CD4-positive, alpha-beta T cell (primary cell): ENCODE measurements around the gene NSL1. TPM values are rescaled to one million over a fixed set of nuclear protein-coding genes. Genes with fewer than 3 reads are reported as not detected.

Experiments
- ATAC-seq: fragments of 200-7000 bp; cut with Tn5 transposase; one replicate; pipeline ENCODE4 v1.10.0; 2022; ENCODE audit warnings: mild to moderate bottlenecking; ENCODE audit not compliant: poor library complexity
- CTCF ChIA-PET: fragments of 350-600 bp; sonication (Branson Sonifier 250); formaldehyde crosslinking; loops from one replicate; lab custom pipeline; 2021; ENCODE audit warnings: antibody characterized with exemption, inconsistent platforms; lab: Charles Lee
- POLR2A ChIA-PET: fragments of 350-600 bp; sonication (Branson Sonifier 250); formaldehyde crosslinking; loops from one replicate; lab custom pipeline; 2021; ENCODE audit warnings: antibody characterized with exemption, inconsistent platforms; lab: Charles Lee
- DNase-seq, 14 experiments: peaks; one replicate each; pipeline ENCODE4 v3.0.0-alpha.2; 2013 to 2020; ENCODE audit warnings: mixed read lengths in 2 of 14
- H3K27ac ChIP-seq, 2 donors: one replicate each; pipeline versions ENCODE4 v1.5.1 to v1.7.0; 2013; ENCODE audit warnings: low read length in 2 of 2, low read depth in 1 of 2, mild to moderate bottlenecking in 1 of 2
- H3K27me3 ChIP-seq, 2 experiments: 1 replicate in 1 of 2; 2 replicates in 1 of 2; pipeline versions ENCODE4 v1.6.1 to v1.7.0; 2013; ENCODE audit warnings: low read length in 2 of 2, control low read depth in 1 of 2, mild to moderate bottlenecking in 1 of 2, moderate library complexity in 1 of 2; ENCODE audit not compliant: insufficient read depth in 2 of 2, control insufficient read depth in 1 of 2
- H3K36me3 ChIP-seq: one replicate; pipeline ENCODE4 v1.6.1; 2013; ENCODE audit warnings: low read length, control low read depth; ENCODE audit not compliant: insufficient read depth
- H3K4me1 ChIP-seq: one replicate; pipeline ENCODE4 v1.6.1; 2013; ENCODE audit warnings: low read length, control low read depth; ENCODE audit not compliant: insufficient read depth
- H3K4me3 ChIP-seq: one replicate; pipeline ENCODE4 v1.5.1; 2013; ENCODE audit warnings: mild to moderate bottlenecking, low read length, moderate library complexity
- H3K9me3 ChIP-seq, 2 experiments: 1 replicate in 1 of 2; 2 replicates in 1 of 2; pipeline versions ENCODE4 v1.6.1 to v1.7.0; 2013; ENCODE audit warnings: low read length in 2 of 2, mild to moderate bottlenecking in 2 of 2, control low read depth in 1 of 2, moderate library complexity in 1 of 2; ENCODE audit not compliant: control insufficient read depth in 1 of 2, insufficient read depth in 1 of 2
- H3K27ac Mint-ChIP-seq: one replicate; pipeline ENCODE4 v1.8.0; 2020; ENCODE audit warnings: mixed read lengths
- H3K27me3 Mint-ChIP-seq: one replicate; pipeline ENCODE4 v1.8.0; 2021; ENCODE audit warnings: mixed read lengths
- H3K36me3 Mint-ChIP-seq: one replicate; pipeline ENCODE4 v1.8.0; 2021; ENCODE audit warnings: low read depth, mixed read lengths
- H3K4me1 Mint-ChIP-seq: one replicate; pipeline ENCODE4 v1.8.0; 2021; ENCODE audit warnings: low read depth, mixed read lengths
- H3K4me3 Mint-ChIP-seq: one replicate; pipeline ENCODE4 v1.8.0; 2020; ENCODE audit warnings: mild to moderate bottlenecking, mixed read lengths
- H3K9me3 Mint-ChIP-seq: one replicate; pipeline ENCODE4 v1.8.0; 2020; ENCODE audit warnings: mixed read lengths
- CTCF ChIP-seq: fragments of 200-600 bp; IDR thresholded peaks from one replicate; pipeline ENCODE4 v1.8.0; 2022; ENCODE audit warnings: antibody characterized with exemption, mild to moderate bottlenecking
- intact Hi-C, 2 experiments: fragments of 100-400 bp; cut with DNase I in 1 of 2; cut with micrococcal nuclease in 1 of 2; formaldehyde crosslinking; loops; one replicate each; pipeline versions ENCODE4 v1.15.1 to v1.9.0; 2023 to 2025; cut with DNase I, micrococcal nuclease
- total RNA-seq, 174 experiments: library from RNA in 2 of 174; stranded (reverse) in 2 of 174; gene quantifications; one replicate each; pipeline ENCODE4 v1.2.3 and lab custom pipeline; 2021 to 2026

The NSL1 gene
- total RNA-seq, 2 experiments from 2014 or later, result 14.1 to 15.7 TPM

- ChIA-PET CTCF (interaction anchor here (0.6 to 2.8 kb wide), 8 partner anchors 8 to 85 kb away, joined by 3 to 18 read pairs (median 4); partner anchors contain the start of gene BATF3), POLR2A (interaction anchor here (1.2 kb wide), 2 partner anchors 31 to 41 kb away, joined by 3 to 4 read pairs; partner anchors contain the start of gene NSL1)
- Mint-ChIP-seq H3K27me3 (no peaks in the 10 kb centered on the region), H3K4me3 (peak overlapping the region; percentile 4), H3K4me1 (peaks cover 54% of the 10 kb centered on the region), H3K36me3 (no peaks in the 10 kb centered on the region), H3K27ac (peak overlapping the region; percentile 78), H3K9me3 (no peaks in the 10 kb centered on the region)
- Histone ChIP-seq H3K4me1 (peaks cover 29% of the 10 kb centered on the region), H3K27ac (peak overlapping the region in 1 of 2 donors; percentile 14), H3K27me3 (no peaks in the 10 kb centered on the region), H3K4me3 (no peak overlapping the region), H3K36me3 (no peaks in the 10 kb centered on the region), H3K9me3 (no peaks in the 10 kb centered on the region)
- DNase-seq (peak in 4 of 14 experiments; percentile 13 to 67 (median 42)), ATAC-seq (peak; percentile 27)
- peak; percentile 69 for TF ChIP-seq CTCF
- intact Hi-C loops, result loop anchor here (5.0 kb wide), 3 partner anchors 32 to 48 kb away; no protein-coding TSS in a partner anchor
Measured at GRCh38 chr1:212749821-212750535, 41.6 kb downstream of the NSL1 start.

GRCh38 chr1:212746546-212746945, 45.0 kb downstream of the NSL1 start:
- no peaks in the 10 kb centered on the region for H3K27me3 Mint-ChIP-seq
- DNase-seq (no peak), ATAC-seq (no peak)
- intact Hi-C loops, result loop anchor here (5.0 kb wide), 2 partner anchors 36 to 44 kb away; no protein-coding TSS in a partner anchor
- Histone ChIP-seq H3K27ac (no peak overlapping the region), H3K4me3 (no peak overlapping the region), H3K36me3 (no peaks in the 10 kb centered on the region), H3K4me1 (peaks cover 13% of the 10 kb centered on the region), H3K9me3 (no peaks in the 10 kb centered on the region), H3K27me3 (no peaks in the 10 kb centered on the region)
- no peaks in the 10 kb centered on the region for H3K9me3 Mint-ChIP-seq
- no peak overlapping the region for H3K27ac Mint-ChIP-seq
- H3K36me3 Mint-ChIP-seq, result peaks cover 14% of the 10 kb centered on the region
- no peak for TF ChIP-seq CTCF
- no peak overlapping the region for H3K4me3 Mint-ChIP-seq
- ChIA-PET POLR2A (interaction anchor here (1.1 kb wide), 1 partner anchor 23 kb away, joined by 5 read pairs; no protein-coding TSS in a partner anchor), CTCF (interaction anchor here (1.1 kb wide), 1 partner anchor 82 kb away, joined by 3 read pairs; no protein-coding TSS in a partner anchor)
- H3K4me1 Mint-ChIP-seq, result peaks cover 38% of the 10 kb centered on the region

GRCh38 chr1:212745303-212745702, 46.3 kb downstream of the NSL1 start:
- no peaks in the 10 kb centered on the region for H3K9me3 ChIP-seq
- no peak for ATAC-seq
- no peak overlapping the region for H3K4me3 ChIP-seq
- H3K27me3 ChIP-seq, result no peaks in the 10 kb centered on the region
- Mint-ChIP-seq H3K4me3 (no peak overlapping the region), H3K4me1 (peaks cover 35% of the 10 kb centered on the region), H3K27ac (no peak overlapping the region), H3K27me3 (no peaks in the 10 kb centered on the region), H3K9me3 (no peaks in the 10 kb centered on the region), H3K36me3 (peaks cover 19% of the 10 kb centered on the region)
- H3K36me3 ChIP-seq, result no peaks in the 10 kb centered on the region
- TF ChIP-seq CTCF, result no peak
- H3K27ac ChIP-seq, result no peak overlapping the region
- no peak for DNase-seq
- intact Hi-C loops, result loop anchor here (5.0 kb wide), 2 partner anchors 37 to 43 kb away; no protein-coding TSS in a partner anchor
- CTCF ChIA-PET, result no interaction called here
- H3K4me1 ChIP-seq, result peaks cover 9% of the 10 kb centered on the region
- POLR2A ChIA-PET, result interaction anchor here (1.4 to 3.5 kb wide), 2 partner anchors 9 to 46 kb away, joined by 3 to 18 read pairs; partner anchors contain the start of genes NSL1 and TATDN3
